Measurements from ENCODE around the gene SEC63.

GRCh38 chr6:107956181-107956580 lies 1.8 kb downstream of the SEC63 start:
- no peak for TF ChIP-seq ARNTL (CRISPR knock-in tag; IDR thresholded peaks at IDR 0.05; ENCODE audit: borderline replicate concordance, low read depth)
- no peak for TF ChIP-seq TOX (CRISPR knock-in tag; IDR thresholded peaks at IDR 0.05; ENCODE audit: borderline replicate concordance)
- no peak for TF ChIP-seq GLIS3 (CRISPR knock-in tag; IDR thresholded peaks at IDR 0.05)
- no peak for TF ChIP-seq PATZ1 (CRISPR knock-in tag; IDR thresholded peaks at IDR 0.05; ENCODE audit: borderline replicate concordance)
- TF ChIP-seq ESRRG (CRISPR knock-in tag; IDR thresholded peaks at IDR 0.05): no peak
- no peak for TF ChIP-seq ZFP3 (CRISPR knock-in tag; IDR thresholded peaks at IDR 0.05)
- TF ChIP-seq TSHZ2 (CRISPR knock-in tag; IDR thresholded peaks at IDR 0.05): no peak
- TF ChIP-seq ZNF565 (CRISPR knock-in tag; conservative IDR thresholded peaks at IDR 0.05; ENCODE audit: low read depth): no peak
- no peak for TF ChIP-seq PPARA (CRISPR knock-in tag; IDR thresholded peaks at IDR 0.05; ENCODE audit: borderline replicate concordance)
- no peak for TF ChIP-seq OSR1 (CRISPR knock-in tag; IDR thresholded peaks at IDR 0.05)
- TF ChIP-seq ZFP30 (CRISPR knock-in tag; IDR thresholded peaks at IDR 0.05): no peak
- TF ChIP-seq ZNF70 (CRISPR knock-in tag; IDR thresholded peaks at IDR 0.05): no peak
- TF ChIP-seq RARB (CRISPR knock-in tag; IDR thresholded peaks at IDR 0.05): no peak

Data from SK-N-SH treated with all-trans-retinoic acid at 6 μM for 48 hours (cell line).